Measurements from ENCODE around the gene NOS1AP.

DNA sequence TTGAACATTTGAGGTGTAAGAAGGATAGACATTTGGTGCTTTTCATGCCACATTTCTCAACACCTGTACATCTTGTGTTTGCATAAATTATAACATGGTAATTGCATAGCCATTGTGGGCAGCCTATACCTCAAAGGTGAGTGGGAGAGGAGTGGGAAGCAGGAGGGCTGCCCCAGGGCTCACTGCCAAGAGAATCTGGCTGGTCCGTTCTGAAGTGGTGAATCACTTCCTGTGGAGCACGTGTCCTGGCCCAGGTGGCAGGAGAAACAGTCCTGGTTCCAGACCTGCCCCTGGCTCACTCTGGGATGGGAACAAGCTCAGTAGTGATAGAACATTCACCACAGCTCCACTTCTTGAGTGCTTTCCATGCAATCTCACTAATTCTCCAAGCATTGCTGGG lies 34.2 kb upstream of the NOS1AP start:
- TF ChIP-seq, protein P1, sequence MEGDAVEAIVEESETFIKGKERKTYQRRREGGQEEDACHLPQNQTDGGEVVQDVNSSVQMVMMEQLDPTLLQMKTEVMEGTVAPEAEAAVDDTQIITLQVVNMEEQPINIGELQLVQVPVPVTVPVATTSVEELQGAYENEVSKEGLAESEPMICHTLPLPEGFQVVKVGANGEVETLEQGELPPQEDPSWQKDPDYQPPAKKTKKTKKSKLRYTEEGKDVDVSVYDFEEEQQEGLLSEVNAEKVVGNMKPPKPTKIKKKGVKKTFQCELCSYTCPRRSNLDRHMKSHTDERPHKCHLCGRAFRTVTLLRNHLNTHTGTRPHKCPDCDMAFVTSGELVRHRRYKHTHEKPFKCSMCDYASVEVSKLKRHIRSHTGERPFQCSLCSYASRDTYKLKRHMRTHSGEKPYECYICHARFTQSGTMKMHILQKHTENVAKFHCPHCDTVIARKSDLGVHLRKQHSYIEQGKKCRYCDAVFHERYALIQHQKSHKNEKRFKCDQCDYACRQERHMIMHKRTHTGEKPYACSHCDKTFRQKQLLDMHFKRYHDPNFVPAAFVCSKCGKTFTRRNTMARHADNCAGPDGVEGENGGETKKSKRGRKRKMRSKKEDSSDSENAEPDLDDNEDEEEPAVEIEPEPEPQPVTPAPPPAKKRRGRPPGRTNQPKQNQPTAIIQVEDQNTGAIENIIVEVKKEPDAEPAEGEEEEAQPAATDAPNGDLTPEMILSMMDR (conservative IDR thresholded peaks at IDR 0.05; ENCODE audit: low read length): no peak
- no peak for TF ChIP-seq EZH2phosphoT487 (IDR thresholded peaks at IDR 0.05; ENCODE audit: borderline replicate concordance, low read depth, low read length)

All from OCI-LY7 (cell line).